Lower leg skin (tissue), 4 donors: ENCODE measurements around the gene CXADR. TPM values are rescaled to one million over a fixed set of nuclear protein-coding genes. Genes with fewer than 3 reads are reported as not detected.
"Not testable (repeated sequence)": the region's sequence is repeated elsewhere in the genome, so short reads cannot be mapped to it uniquely, and the experiment has no call there.

ENCODE experiments used
- DNase-seq, 2 donors: peaks; one replicate each; pipeline ENCODE4 v3.0.0-alpha.2; 2019; ENCODE audit warnings: low spot score in 2 of 2
- H3K4me3 ChIP-seq: fragments of 200-600 bp; sonication (generic); 2 replicates; pipeline ENCODE4 v1.5.1; 2017; ENCODE audit warnings: mild to moderate bottlenecking, low read depth; ENCODE audit not compliant: poor library complexity, severe bottlenecking
- POLR2A ChIP-seq, 2 donors: fragments of 450-650 bp; IDR thresholded peaks; one replicate each; pipeline ENCODE4 v1.6.1; 2016 to 2017; ENCODE audit warnings: antibody characterized with exemption in 2 of 2, mild to moderate bottlenecking in 1 of 2, moderate library complexity in 1 of 2
- WGBS, 2 donors: methylation state at CpG; one replicate each; pipeline ENCODE4 v1.1.5; 2018; 5-methylcytosine and 5-hydroxymethylcytosine counted together
- intact Hi-C: fragments of 100-400 bp; cut with DNase I; formaldehyde crosslinking; loops from one replicate; pipeline ENCODE4 v1.15.0; 2023; ENCODE audit warnings: low total_unique reads
- total RNA-seq, 4 donors: library from RNA; depleted of rRNA; stranded (reverse); fragments of >200 nt; gene quantifications; one replicate each; pipeline ENCODE4 v1.1.0, GENCODE V29; 2016
- TF ChIP-seq, protein P1 (sequence below), 3 donors: fragments of 450-650 bp; IDR thresholded peaks; one replicate each; pipeline ENCODE4 v1.5.1; 2016; ENCODE audit warnings: antibody characterized with exemption in 3 of 3, mild to moderate bottlenecking in 3 of 3, moderate library complexity in 2 of 3

The CXADR gene
- total RNA-seq, 4 donors from 2014 or later = 84.7 to 134 (median 123) TPM

- 53 to 61% methylated on average over 2 of the region's 2 CpGs for WGBS, 2 donors
- DNase-seq = peak in 1 of 2 donors; percentile 6
- no peak overlapping the region for H3K4me3 ChIP-seq
- intact Hi-C loops = no loop called here
- TF ChIP-seq, protein P1, sequence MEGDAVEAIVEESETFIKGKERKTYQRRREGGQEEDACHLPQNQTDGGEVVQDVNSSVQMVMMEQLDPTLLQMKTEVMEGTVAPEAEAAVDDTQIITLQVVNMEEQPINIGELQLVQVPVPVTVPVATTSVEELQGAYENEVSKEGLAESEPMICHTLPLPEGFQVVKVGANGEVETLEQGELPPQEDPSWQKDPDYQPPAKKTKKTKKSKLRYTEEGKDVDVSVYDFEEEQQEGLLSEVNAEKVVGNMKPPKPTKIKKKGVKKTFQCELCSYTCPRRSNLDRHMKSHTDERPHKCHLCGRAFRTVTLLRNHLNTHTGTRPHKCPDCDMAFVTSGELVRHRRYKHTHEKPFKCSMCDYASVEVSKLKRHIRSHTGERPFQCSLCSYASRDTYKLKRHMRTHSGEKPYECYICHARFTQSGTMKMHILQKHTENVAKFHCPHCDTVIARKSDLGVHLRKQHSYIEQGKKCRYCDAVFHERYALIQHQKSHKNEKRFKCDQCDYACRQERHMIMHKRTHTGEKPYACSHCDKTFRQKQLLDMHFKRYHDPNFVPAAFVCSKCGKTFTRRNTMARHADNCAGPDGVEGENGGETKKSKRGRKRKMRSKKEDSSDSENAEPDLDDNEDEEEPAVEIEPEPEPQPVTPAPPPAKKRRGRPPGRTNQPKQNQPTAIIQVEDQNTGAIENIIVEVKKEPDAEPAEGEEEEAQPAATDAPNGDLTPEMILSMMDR (IDR thresholded peaks at IDR 0.05) = no peak
- no peak for TF ChIP-seq POLR2A (IDR thresholded peaks at IDR 0.05)
Measured at GRCh38 chr21:17498586-17498985, 14.3 kb upstream of the CXADR start.

- H3K4me3 ChIP-seq = no peak overlapping the region
- intact Hi-C loops = no loop called here
- WGBS, 2 donors = 52 to 61% methylated on average over 4 of the region's 4 CpGs
- DNase-seq = no peak
- TF ChIP-seq, protein P1 (IDR thresholded peaks at IDR 0.05) = no peak
- no peak for TF ChIP-seq POLR2A (IDR thresholded peaks at IDR 0.05)
Measured at GRCh38 chr21:17501107-17502006, 11.5 kb upstream of the CXADR start.

- WGBS, 2 donors = 83 to 91% methylated on average over 5 of the region's 5 CpGs
- H3K4me3 ChIP-seq, DNase-seq, intact Hi-C loops: not testable (repeated sequence)
Measured at GRCh38 chr21:17502985-17503384, 9.9 kb upstream of the CXADR start.

GRCh38 chr21:17506951-17507350 is 5.9 kb upstream of the CXADR start:
- intact Hi-C loops = no loop called here
- WGBS, 2 donors = 66 to 69% methylated on average over 7 of the region's 7 CpGs
- no peak overlapping the region for H3K4me3 ChIP-seq
- TF ChIP-seq POLR2A (IDR thresholded peaks at IDR 0.05) = no peak
- TF ChIP-seq, protein P1 (IDR thresholded peaks at IDR 0.05) = no peak
- peak in 1 of 2 donors; percentile 71 for DNase-seq

DNA sequence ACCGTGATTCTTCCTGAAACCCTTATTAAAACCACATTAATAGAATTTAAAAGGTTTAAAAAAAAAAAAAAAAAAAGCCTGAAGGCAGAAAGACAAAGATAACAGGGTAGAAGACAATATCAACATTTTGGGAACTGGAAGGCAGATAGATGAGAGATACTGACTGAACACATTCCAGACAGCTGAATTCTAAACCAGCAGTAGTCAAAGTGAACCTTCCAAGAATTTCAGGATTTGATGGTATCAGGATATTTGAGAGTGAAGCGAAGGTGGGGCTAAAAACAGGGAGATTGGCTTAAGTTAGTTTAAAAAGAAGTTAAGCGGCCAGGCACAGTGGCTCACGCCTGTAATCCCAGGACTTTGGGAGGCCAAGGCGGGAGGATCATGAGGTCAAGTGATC is 5.3 kb upstream of the CXADR start:
- DNase-seq = no peak
- TF ChIP-seq, protein P1 (IDR thresholded peaks at IDR 0.05) = no peak
- TF ChIP-seq POLR2A (IDR thresholded peaks at IDR 0.05) = no peak
- WGBS, 2 donors = 59 to 80% methylated on average over 5 of the region's 5 CpGs
- H3K4me3 ChIP-seq = no peak overlapping the region
- intact Hi-C loops = no loop called here

- intact Hi-C loops = no loop called here
- TF ChIP-seq, protein P1 (IDR thresholded peaks at IDR 0.05) = no peak
- no peak for TF ChIP-seq POLR2A (IDR thresholded peaks at IDR 0.05)
- peak in 1 of 2 donors; percentile 85 for DNase-seq
- H3K4me3 ChIP-seq = peak overlapping the region; percentile 59
- WGBS, 2 donors = 1 to 2% methylated on average over 35 to 50 of the region's 69 CpGs
Measured at GRCh38 chr21:17513214-17514123, 626 bp downstream of the CXADR start.
